Measurements from ENCODE around the gene PGM2.

PGM2 gene

GRCh38 chr4:37858112-37858511 is 31.6 kb downstream of the PGM2 start:
- H3K27me3 ChIP-seq (ENCODE audit: insufficient read depth, poor library complexity, severe bottlenecking) = no peaks in the 10 kb centered on the region
- peaks cover 86% of the 10 kb centered on the region for H3K36me3 ChIP-seq (ENCODE audit: low read depth)
- H3K4me3 ChIP-seq (ENCODE audit: severe bottlenecking) = no peak overlapping the region
- no peak for TF ChIP-seq CTCF (IDR thresholded peaks at IDR 0.05; ENCODE audit: poor library complexity, severe bottlenecking)
- ATAC-seq (ENCODE audit: low read depth) (no peak), DNase-seq (ENCODE audit: low spot score) (no peak)
- no peaks in the 10 kb centered on the region for H3K9me3 ChIP-seq (ENCODE audit: severe bottlenecking)
- no peak overlapping the region for H3K27ac ChIP-seq (ENCODE audit: poor library complexity, severe bottlenecking)
- no peaks in the 10 kb centered on the region for H3K4me1 ChIP-seq (ENCODE audit: insufficient read depth, poor library complexity, severe bottlenecking)

GRCh38 chr4:37858872-37859271 is 32.4 kb downstream of the PGM2 start:
- H3K4me3 ChIP-seq (ENCODE audit: severe bottlenecking) = no peak overlapping the region
- no peak for ATAC-seq (ENCODE audit: low read depth)
- peaks cover 85% of the 10 kb centered on the region for H3K36me3 ChIP-seq (ENCODE audit: low read depth)

GRCh38 chr4:37860266-37860665 is 33.8 kb downstream of the PGM2 start:
- no peak for DNase-seq (ENCODE audit: low spot score)
- no peak for ATAC-seq (ENCODE audit: low read depth)
- Histone ChIP-seq H3K9me3 (ENCODE audit: severe bottlenecking) (no peaks in the 10 kb centered on the region), H3K4me1 (ENCODE audit: insufficient read depth, poor library complexity, severe bottlenecking) (no peaks in the 10 kb centered on the region), H3K27ac (ENCODE audit: poor library complexity, severe bottlenecking) (no peak overlapping the region), H3K27me3 (ENCODE audit: insufficient read depth, poor library complexity, severe bottlenecking) (no peaks in the 10 kb centered on the region), H3K36me3 (ENCODE audit: low read depth) (peaks cover 74% of the 10 kb centered on the region), H3K4me3 (ENCODE audit: severe bottlenecking) (no peak overlapping the region)
- TF ChIP-seq CTCF (IDR thresholded peaks at IDR 0.05; ENCODE audit: poor library complexity, severe bottlenecking) = no peak

More at GRCh38 chr4:37858872-37859271, 32.4 kb downstream of the PGM2 start:
- Histone ChIP-seq H3K4me1 (ENCODE audit: insufficient read depth, poor library complexity, severe bottlenecking) (no peaks in the 10 kb centered on the region), H3K27me3 (ENCODE audit: insufficient read depth, poor library complexity, severe bottlenecking) (no peaks in the 10 kb centered on the region), H3K27ac (ENCODE audit: poor library complexity, severe bottlenecking) (no peak overlapping the region), H3K9me3 (ENCODE audit: severe bottlenecking) (no peaks in the 10 kb centered on the region)
- TF ChIP-seq CTCF (IDR thresholded peaks at IDR 0.05; ENCODE audit: poor library complexity, severe bottlenecking) = no peak
- no peak for DNase-seq (ENCODE audit: low spot score)

- ATAC-seq (ENCODE audit: low read depth) = no peak
- Histone ChIP-seq H3K27ac (ENCODE audit: poor library complexity, severe bottlenecking) (no peak overlapping the region), H3K9me3 (ENCODE audit: severe bottlenecking) (no peaks in the 10 kb centered on the region), H3K4me1 (ENCODE audit: insufficient read depth, poor library complexity, severe bottlenecking) (no peaks in the 10 kb centered on the region), H3K4me3 (ENCODE audit: severe bottlenecking) (no peak overlapping the region), H3K36me3 (ENCODE audit: low read depth) (peaks cover 47% of the 10 kb centered on the region), H3K27me3 (ENCODE audit: insufficient read depth, poor library complexity, severe bottlenecking) (no peaks in the 10 kb centered on the region)
- TF ChIP-seq CTCF (IDR thresholded peaks at IDR 0.05; ENCODE audit: poor library complexity, severe bottlenecking) = no peak
- no peak for DNase-seq (ENCODE audit: low spot score)
These were observed 36.5 kb downstream of the PGM2 start for GRCh38 chr4:37862961-37863360.

- Histone ChIP-seq H3K27ac (ENCODE audit: poor library complexity, severe bottlenecking) (no peak overlapping the region), H3K4me1 (ENCODE audit: insufficient read depth, poor library complexity, severe bottlenecking) (no peaks in the 10 kb centered on the region), H3K36me3 (ENCODE audit: low read depth) (peaks cover 37% of the 10 kb centered on the region)
These were observed 38.3 kb downstream of the PGM2 start for GRCh38 chr4:37864786-37865185.

More at GRCh38 chr4:37864786-37865185, 38.3 kb downstream of the PGM2 start:
- Histone ChIP-seq H3K4me3 (ENCODE audit: severe bottlenecking) (no peak overlapping the region), H3K9me3 (ENCODE audit: severe bottlenecking) (no peaks in the 10 kb centered on the region), H3K27me3 (ENCODE audit: insufficient read depth, poor library complexity, severe bottlenecking) (no peaks in the 10 kb centered on the region)
- no peak for TF ChIP-seq CTCF (IDR thresholded peaks at IDR 0.05; ENCODE audit: poor library complexity, severe bottlenecking)
- ATAC-seq (ENCODE audit: low read depth) (no peak), DNase-seq (ENCODE audit: low spot score) (no peak)
